D341Med (cell line): ENCODE data around the gene USP27X.

Experiments
- DNase-seq: peaks from one replicate; pipeline ENCODE4 v3.0.0; 2012; ENCODE audit warnings: low spot score

USP27X gene

GRCh38 chrX:49878834-49879655 lies at the start of gene USP27X:
Gene USP27X, plus strand, starts transcription at chrX:49879484. Its CDS starts 824 bp downstream, at chrX:49880308.
- DNase-seq, result peak; percentile 81

DNA sequence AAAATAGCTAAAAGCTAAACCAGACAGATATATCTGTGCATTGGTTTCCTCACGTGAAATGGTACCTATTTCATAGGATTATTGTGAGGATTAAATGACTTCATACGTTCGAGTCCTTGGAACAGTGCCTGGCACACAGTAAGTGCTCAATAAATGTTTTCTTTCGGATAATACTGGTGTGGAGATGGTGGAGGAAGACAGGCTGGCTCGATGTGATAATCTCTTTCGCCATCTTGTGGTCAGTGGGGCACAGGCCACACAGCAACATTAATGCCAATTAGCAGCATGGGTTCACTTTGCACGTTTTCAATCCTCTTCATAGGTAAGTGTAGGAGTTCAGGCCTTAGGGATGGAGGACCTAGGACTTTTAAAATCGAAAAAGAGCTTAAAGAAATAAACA lies 40.9 kb upstream of the USP27X start:
- DNase-seq, result peak; percentile 36

DNA sequence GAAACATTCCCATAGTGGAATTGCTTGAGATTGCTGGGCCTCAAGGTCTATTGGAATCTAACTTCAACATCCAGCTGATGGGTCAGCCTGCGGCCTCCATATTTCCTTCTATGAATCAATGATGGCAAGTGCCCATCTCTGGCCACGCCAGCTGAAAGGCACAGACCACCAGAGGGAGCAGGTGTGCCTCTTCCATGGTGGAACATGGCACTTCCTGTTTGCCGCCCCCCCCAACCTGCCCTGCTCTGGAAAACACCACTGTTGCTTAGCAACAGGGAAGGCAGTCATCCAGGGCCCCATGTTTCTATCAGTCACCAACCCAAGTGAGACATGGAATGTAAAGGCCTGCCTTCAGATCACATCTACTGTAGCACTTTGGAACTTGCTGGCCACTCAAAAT lies 38.6 kb upstream of the USP27X start:
- peak; percentile 62 for DNase-seq

DNA sequence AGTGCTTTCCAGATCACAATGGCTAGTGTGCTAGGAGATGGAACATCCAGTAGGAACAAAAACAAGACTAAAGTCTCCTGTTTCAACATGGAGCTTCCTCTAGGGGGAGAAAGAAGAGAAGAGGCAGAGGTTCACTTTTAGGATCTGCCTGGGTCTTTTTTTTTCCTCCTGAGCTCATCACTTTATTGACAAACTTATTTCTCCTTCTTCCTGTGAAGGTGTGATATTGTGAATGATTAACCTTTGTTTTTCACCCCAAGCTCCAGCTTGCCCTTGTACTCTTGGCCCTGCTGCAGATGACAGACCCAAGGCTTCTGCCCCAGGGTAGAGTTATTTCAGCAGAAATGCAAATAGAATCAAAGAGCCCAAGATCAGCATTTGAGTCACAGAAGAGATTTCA lies 36.7 kb upstream of the USP27X start:
- no peak for DNase-seq

- DNase-seq, result peak; percentile 40
These were observed 34.7 kb upstream of the USP27X start for GRCh38 chrX:49844611-49845010.

GRCh38 chrX:49845701-49846403 lies 33.4 kb upstream of the USP27X start:
- DNase-seq, result no peak

- no peak for DNase-seq
These were observed 32.8 kb upstream of the USP27X start for GRCh38 chrX:49846522-49846921.

DNA sequence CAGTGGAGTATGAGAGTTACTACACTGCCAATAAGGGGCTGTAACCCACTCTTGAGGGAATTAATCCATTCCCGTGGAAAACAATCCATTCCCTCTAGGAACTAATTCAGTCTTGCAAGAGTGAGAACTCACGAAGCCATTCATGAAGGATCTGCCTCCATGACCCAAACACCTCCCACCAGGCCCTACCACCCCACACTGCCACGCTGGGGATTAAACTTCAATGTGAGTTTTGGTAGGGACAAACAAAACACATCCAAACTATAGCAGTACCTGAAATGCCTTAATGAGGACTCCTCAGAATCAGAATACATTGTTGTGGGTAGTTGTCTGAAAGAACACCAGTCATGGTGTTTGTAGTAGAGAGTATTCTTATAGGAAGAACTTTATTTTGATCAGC lies 31.0 kb upstream of the USP27X start:
- no peak for DNase-seq

DNA sequence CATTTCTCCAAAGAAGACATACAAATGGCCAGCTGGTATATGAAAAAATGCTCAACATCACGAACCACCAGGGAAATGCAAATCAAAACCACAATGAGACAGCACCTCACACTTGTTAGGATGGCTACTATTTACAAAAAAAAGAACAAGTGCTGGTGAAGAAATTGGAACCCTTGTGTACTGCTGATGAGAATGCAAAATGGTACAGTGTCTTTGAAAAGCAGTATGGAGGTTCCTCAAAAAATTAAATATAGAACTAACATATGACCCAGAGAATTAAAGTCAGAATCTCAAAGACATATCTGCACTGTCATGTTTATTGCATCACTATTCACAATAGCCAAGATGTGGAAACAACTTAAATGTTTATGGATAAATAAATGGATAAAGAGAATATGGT lies 29.3 kb upstream of the USP27X start:
- no peak for DNase-seq

DNA sequence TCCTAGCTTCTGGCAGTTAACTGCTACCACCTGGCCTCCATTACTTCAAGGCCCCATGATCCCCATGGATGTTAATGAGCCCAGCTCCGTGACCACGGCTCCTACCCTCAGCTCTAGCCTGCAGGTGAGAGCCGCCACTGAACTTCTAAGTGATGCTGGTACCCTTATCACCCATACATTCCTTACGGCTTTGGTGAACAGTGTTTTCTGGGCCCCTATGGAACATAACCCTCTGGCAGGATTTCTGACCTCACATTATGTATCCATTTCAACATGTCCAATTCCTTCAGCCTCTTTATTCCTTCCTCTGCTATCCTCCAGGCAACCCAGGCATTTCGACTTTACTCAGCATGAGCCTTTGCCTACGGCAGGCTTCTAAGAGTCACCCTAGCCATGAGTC lies 25.6 kb upstream of the USP27X start:
- no peak for DNase-seq

DNA sequence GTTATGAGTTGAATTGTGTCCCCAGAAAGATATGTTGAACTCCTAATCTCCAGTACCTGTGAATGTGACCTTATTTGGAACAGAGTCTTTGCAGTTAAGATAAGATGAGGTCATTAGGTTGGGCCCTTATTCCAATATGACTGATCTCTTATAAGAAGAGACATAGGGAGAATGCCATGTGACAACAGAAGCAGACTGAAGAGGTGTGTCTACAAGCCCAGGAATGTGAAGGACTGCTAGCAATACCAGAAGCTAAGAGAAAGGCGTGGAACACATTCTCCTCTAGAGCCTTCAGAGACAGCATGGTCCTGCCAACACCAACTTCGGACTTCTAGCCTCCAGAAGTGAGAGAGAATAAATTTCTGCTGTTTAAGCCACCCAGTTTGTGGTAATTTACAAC lies 22.5 kb upstream of the USP27X start:
- no peak for DNase-seq

DNA sequence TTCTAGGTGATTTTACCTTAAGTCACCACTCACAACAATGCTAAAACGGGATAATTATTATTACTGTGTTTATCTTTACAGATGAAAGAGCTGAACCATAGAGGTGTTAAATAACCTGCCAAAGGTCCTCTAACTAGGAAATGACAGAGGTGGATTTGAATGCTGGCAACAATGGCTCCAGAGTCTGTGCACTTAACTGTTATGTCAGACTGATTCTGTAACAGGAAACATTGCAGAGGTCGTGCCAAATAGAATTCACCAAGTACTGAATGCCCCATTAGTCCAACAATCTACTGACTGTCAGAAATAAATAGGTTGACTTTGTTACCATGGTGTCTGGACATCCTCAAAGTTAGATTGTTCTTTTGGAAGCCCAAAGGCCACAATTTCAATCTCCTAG lies 20.9 kb upstream of the USP27X start:
- DNase-seq, result no peak

GRCh38 chrX:49859491-49859890 lies 19.8 kb upstream of the USP27X start:
- no peak for DNase-seq

DNA sequence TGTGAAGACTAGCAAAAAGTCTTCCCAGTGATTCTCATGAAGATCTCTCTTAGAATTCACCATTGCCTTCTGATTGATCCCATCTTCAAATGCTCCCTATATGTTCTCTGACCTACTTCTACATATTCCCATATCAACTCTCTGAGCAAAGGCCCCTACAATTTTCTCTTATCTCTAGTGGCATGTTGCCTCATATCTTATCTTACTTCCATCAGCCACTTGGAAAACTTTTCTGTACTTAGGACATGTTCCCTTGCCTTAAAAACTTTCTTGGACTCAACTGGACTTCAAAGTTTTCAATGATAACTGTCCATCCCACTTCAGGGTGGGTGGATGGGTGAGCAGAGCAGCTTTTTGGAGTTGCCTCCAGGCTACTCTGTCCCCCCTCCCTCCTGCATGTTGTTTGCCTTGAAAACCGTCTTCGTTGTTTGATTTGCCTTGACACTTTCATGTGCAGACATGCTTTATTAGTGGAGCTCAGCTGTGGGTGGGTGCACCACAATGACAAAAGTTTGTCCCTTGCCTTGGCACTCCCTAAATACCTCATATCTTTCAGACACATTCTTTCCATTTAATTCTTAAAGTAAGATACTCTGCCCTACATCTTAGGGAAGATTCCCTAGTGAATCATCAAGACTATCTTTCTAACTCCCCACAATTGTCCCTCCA lies 18.3 kb upstream of the USP27X start:
- no peak for DNase-seq

DNA sequence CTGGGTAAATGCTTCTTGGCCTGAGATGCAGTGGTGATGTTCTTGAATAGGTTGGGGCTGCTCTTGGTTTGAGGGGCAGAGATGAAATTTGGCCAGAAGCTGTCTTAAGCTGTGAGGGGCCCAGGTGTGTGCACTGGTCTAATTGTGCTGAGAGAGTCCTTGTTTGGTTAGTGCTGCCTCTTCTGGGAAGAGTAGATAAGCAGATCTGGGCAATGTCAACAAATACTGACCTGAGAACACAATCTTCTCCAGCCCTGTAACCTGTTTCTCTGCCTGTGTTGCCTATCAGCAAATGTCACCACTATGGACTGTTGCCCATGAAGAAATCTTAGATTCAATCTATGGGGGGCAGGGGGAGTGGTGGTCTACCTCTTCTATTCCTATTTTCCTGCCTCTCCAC lies 17.2 kb upstream of the USP27X start:
- DNase-seq, result no peak

GRCh38 chrX:49868739-49869138 lies 10.5 kb upstream of the USP27X start:
- no peak for DNase-seq

DNA sequence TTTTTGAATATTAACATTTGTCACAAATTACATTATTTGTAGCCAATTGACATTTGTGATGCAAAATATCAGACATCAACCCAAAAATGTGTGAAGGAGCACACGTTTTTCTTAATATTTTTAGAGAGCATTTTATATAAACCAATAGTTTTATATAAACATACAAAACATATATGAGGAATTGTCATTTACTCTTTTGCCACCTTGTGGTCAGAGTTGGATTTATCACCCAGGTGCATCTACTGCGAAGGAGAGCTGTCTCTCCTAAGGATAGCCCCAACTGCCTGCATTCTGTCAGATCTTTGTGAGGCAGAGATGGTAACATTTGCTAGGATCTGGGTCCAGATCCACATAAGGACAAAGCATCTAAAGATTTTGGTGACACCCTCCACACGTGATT lies 2.5 kb upstream of the USP27X start:
- peak; percentile 31 for DNase-seq

DNA sequence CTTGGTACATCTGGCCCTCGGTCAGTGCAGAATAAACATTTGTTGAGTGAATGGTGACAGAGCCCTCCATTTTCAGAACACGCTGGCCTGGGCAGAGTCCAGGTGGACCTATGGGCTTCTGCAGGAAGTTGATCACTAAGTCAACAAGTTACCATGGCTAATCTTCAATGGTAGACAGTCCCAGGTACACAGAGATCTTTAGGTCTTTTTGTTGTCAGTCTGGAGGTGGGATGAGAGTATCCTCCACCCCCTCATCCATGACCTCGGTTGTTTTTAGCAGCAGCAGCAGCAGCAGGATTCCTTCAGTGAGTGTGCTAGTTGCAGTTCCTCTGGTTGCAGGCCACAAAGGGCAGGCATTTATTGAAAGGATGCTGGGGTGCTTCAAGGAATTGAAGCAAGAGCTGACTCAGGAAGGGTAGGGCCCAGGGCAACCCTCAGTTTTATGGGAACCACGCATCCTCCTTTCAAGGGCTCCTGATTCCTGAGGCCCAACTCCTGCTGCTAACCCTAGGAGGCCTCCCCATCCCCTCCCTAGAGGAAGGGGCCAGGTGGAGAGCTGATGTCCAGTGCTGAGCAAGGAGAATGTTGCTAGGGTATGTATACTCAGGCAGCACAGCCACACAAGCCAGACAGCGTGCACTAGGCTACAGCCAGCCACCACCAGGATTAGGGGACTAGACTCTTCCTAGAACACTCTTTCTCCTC lies 1.7 kb upstream of the USP27X start:
- DNase-seq, result no peak

GRCh38 chrX:49878128-49878833 lies 1.0 kb upstream of the USP27X start:
- peak; percentile 25 for DNase-seq

- peak; percentile 51 for DNase-seq
These were observed 483 bp downstream of the USP27X start for GRCh38 chrX:49879656-49880277.

GRCh38 chrX:49880668-49881067 lies 1.4 kb downstream of the USP27X start:
- no peak for DNase-seq
